ENCODE data around the gene POM121C. TPM values are rescaled to one million over a fixed set of nuclear protein-coding genes. Genes with fewer than 3 reads are reported as not detected.
"Not testable (repeated sequence)": the region's sequence is repeated elsewhere in the genome, so short reads cannot be mapped to it uniquely, and the experiment has no call there.

POM121C gene
- 55.1 TPM for polyA plus RNA-seq (2012; ENCODE audit: insufficient read depth, insufficient read length, low read depth)

DNA sequence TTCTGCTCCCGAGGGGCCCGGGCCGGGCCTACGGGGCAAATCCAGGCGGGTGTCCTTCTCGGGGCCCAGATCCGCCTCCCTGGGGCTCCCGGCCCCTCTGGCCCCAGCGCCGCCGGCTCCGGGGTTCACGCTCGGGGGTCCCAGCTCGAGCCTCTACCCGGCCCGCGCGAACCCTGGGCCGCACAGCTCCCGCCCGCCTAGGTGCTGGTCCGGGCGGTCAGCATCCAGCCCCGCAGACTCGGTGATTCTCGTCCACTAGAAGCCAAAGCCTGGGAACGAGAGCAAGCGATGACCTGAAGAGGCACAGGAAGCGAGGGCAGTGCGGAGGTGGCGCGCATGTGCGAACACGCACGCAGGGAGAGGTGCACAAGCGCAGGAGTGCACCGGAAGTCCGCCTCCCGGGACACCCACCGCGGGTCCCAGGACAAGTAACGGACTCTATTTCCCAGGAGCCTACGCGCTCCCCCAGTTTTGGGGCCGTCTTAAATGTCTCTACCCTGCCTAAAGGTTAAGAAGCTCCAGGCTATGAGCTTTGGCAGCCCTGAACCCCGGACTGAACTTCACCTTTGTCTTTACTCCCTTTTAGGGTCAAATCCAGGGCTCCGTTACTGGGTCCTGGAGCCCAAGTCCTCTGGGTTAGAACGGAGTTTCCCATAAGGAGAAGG lies at the start of gene POM121C:
Gene POM121C (minus strand): TSS at position 321 of the 665 bp plus-strand sequence. CDS start 44,803 bp downstream, outside the sequence.
- not testable (repeated sequence) for H3K27me3 ChIP-seq, H3K36me3 ChIP-seq, H3K4me1 ChIP-seq, H3K9me3 ChIP-seq
- H3K4me3 ChIP-seq (ENCODE audit: low read depth, low read length): peak within 1 kb of the TSS; percentile 78
- peak; percentile 89 for DNase-seq

GRCh38 chr7:75534727-75535307 lies 48.7 kb upstream of the POM121C start:
- Histone ChIP-seq H3K27me3 (no peaks in the 10 kb centered on the region), H3K4me1 (no peaks in the 10 kb centered on the region)

GRCh38 chr7:75533926-75534325 lies 47.8 kb upstream of the POM121C start:
- Histone ChIP-seq H3K36me3 (no peaks in the 10 kb centered on the region), H3K27me3 (no peaks in the 10 kb centered on the region), H3K4me3 (ENCODE audit: low read depth, low read length) (no peak overlapping the region), H3K4me1 (no peaks in the 10 kb centered on the region), H3K9me3 (no peaks in the 10 kb centered on the region)
- no peak for TF ChIP-seq CTCF (IDR thresholded peaks at IDR 0.05; ENCODE audit: low read depth, low read length)
- no peak for DNase-seq

More at GRCh38 chr7:75534727-75535307, 48.7 kb upstream of the POM121C start:
- no peaks in the 10 kb centered on the region for H3K36me3 ChIP-seq
- TF ChIP-seq CTCF (IDR thresholded peaks at IDR 0.05; ENCODE audit: low read depth, low read length): no peak
- no peak for DNase-seq
- no peaks in the 10 kb centered on the region for H3K9me3 ChIP-seq
- H3K4me3 ChIP-seq (ENCODE audit: low read depth, low read length): no peak overlapping the region

DNA sequence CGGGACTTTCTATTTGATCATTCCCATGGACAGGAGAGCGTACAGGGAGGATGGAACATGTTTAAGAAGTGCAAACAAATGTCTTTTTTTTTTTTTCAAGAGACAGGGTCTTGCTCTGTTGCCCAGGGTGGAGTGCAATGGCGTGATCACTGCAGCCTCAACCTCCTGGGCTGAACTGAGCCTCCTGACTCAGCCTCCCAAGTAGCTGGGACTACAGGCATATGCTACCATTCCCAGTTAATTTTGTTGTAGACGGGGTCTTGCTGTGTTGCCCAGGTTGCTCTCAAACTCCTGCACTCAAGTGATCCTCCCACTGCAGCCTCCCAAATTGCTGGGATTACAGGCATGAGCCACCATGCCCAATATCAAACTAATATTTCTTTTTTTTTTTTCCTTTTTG lies 46.5 kb upstream of the POM121C start:
- H3K4me3 ChIP-seq (ENCODE audit: low read depth, low read length): no peak overlapping the region
- H3K4me1 ChIP-seq: no peaks in the 10 kb centered on the region
- no peaks in the 10 kb centered on the region for H3K27me3 ChIP-seq
- TF ChIP-seq CTCF (IDR thresholded peaks at IDR 0.05; ENCODE audit: low read depth, low read length): no peak
- no peaks in the 10 kb centered on the region for H3K36me3 ChIP-seq
- no peaks in the 10 kb centered on the region for H3K9me3 ChIP-seq
- DNase-seq: no peak

GRCh38 chr7:75531359-75531821 lies 45.3 kb upstream of the POM121C start:
- no peaks in the 10 kb centered on the region for H3K4me1 ChIP-seq
- no peak for DNase-seq
- no peaks in the 10 kb centered on the region for H3K27me3 ChIP-seq
- no peaks in the 10 kb centered on the region for H3K36me3 ChIP-seq
- no peak overlapping the region for H3K4me3 ChIP-seq (ENCODE audit: low read depth, low read length)
- TF ChIP-seq CTCF (IDR thresholded peaks at IDR 0.05; ENCODE audit: low read depth, low read length): no peak
- H3K9me3 ChIP-seq: no peaks in the 10 kb centered on the region

DNA sequence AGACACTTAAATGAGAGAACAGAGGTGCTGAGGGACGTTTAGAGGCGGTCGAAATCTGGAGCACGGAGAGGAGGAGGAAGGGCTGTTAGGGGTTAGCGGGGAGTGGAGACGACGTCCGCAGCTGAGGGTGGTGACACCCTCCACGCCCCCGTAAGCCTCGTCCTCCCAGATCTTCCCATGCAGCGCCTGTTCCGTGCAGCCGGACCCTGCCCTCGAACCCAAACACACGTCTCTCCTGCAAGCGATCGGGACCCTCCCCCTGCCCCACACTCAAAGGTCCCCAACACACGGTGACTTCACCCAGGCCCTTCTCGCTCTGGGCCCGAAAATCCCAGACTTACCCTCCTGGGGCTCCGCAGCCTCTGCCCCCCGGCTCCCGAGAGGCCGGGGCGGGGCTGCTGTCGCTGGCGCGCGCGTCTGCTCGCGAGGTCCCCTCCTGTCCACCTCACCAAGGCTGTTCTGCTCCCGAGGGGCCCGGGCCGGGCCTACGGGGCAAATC lies 41.2 kb upstream of the POM121C start:
- peak overlapping the region; percentile 75 for H3K4me3 ChIP-seq (ENCODE audit: low read depth, low read length)
- DNase-seq: peak; percentile 15
- not testable (repeated sequence) for H3K4me1 ChIP-seq, H3K27me3 ChIP-seq, H3K9me3 ChIP-seq
- H3K36me3 ChIP-seq: peaks cover 30% of the 10 kb centered on the region

- DNase-seq; H3K4me1 ChIP-seq; H3K27me3 ChIP-seq; H3K4me3 ChIP-seq (ENCODE audit: low read depth, low read length); H3K9me3 ChIP-seq: not testable (repeated sequence)
- H3K36me3 ChIP-seq: peaks cover 33% of the 10 kb centered on the region
Measured at GRCh38 chr7:75521727-75522126, 35.6 kb upstream of the POM121C start.

GRCh38 chr7:75518842-75519241 lies 32.7 kb upstream of the POM121C start:
- H3K27me3 ChIP-seq; DNase-seq; H3K4me3 ChIP-seq (ENCODE audit: low read depth, low read length); H3K4me1 ChIP-seq; H3K9me3 ChIP-seq: not testable (repeated sequence)
- H3K36me3 ChIP-seq: peaks cover 22% of the 10 kb centered on the region

DNA sequence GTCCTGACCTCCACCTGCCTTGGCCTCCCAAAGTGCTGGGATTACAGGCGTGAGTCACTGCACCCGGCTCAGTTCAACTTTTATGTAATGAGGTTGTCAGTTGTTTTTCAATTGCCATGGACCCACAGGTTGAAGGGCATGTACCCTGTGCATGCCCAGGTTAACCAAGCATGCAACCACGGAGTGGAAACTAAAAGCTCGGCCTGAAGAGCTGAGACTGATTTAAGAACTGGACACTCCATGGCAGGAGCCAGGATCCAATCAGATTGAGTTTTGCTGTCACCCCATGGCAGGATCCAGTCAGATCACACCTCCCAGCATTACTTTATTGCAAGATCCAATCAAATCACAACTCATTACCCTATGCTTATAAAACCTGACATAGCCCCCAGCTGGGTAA lies 22.9 kb upstream of the POM121C start:
- H3K4me1 ChIP-seq; DNase-seq; H3K27me3 ChIP-seq; H3K9me3 ChIP-seq; H3K36me3 ChIP-seq; H3K4me3 ChIP-seq (ENCODE audit: low read depth, low read length): not testable (repeated sequence)

DNA sequence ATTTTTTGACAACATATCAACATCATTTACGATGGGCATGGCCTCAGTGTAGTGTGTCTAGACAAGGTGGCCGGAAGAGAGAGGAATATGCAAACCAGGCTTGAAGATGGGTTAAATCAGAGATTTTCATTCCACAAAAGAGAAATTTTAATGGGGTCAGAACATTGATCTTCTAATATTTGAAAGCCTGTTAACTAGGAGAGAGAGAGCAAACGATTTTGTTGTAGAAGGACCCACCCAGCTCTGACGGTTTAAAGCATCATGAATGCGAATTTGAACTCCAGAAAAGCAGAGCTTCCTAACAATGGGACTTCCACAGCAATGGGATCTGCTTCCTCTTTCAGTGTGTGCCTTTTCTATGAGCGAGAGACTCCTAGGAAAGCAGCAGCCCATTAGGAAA lies 5.9 kb upstream of the POM121C start, which contains the start of gene SPDYE5:
Gene SPDYE5 (plus strand): TSS at position 301 of the 400 bp plus-strand sequence. CDS start 1,728 bp downstream, outside the sequence.
- not testable (repeated sequence) for H3K9me3 ChIP-seq; H3K4me1 ChIP-seq; H3K36me3 ChIP-seq; H3K27me3 ChIP-seq; DNase-seq; H3K4me3 ChIP-seq (ENCODE audit: low read depth, low read length)

GRCh38 chr7:75485355-75485978 lies 632 bp downstream of the POM121C start:
- peak overlapping the region; percentile 78 for H3K4me3 ChIP-seq (ENCODE audit: low read depth, low read length)
- H3K27me3 ChIP-seq, H3K9me3 ChIP-seq, DNase-seq, H3K36me3 ChIP-seq, H3K4me1 ChIP-seq: not testable (repeated sequence)
